H9 (cell line): ENCODE measurements around the gene MRPL20. TPM values are rescaled to one million over a fixed set of nuclear protein-coding genes. Genes with fewer than 3 reads are reported as not detected.

Experiments
- DNase-seq: peaks from one replicate; pipeline ENCODE4 v3.0.0-alpha.2; 2017
- H2AFZ ChIP-seq: one replicate; pipeline ENCODE4 v1.6.1; 2013; ENCODE audit warnings: mild to moderate bottlenecking, low read length, control low read depth, moderate library complexity
- H2AK5ac ChIP-seq: 2 replicates; pipeline ENCODE4 v1.6.1; 2013; ENCODE audit warnings: low read length, control low read depth, mixed read lengths; ENCODE audit not compliant: insufficient read length
- H2BK120ac ChIP-seq: one replicate; pipeline ENCODE4 v1.6.1; 2013; ENCODE audit warnings: low read depth, mild to moderate bottlenecking, low read length, control low read depth, inconsistent platforms; ENCODE audit not compliant: poor library complexity, severe bottlenecking
- H2BK12ac ChIP-seq: 2 replicates; pipeline ENCODE4 v1.6.1; 2013; ENCODE audit warnings: low read length, control low read depth, mixed read lengths, low read depth; ENCODE audit not compliant: insufficient read length
- H2BK15ac ChIP-seq: 2 replicates; pipeline ENCODE4 v1.6.1; 2013; ENCODE audit warnings: low read depth, low read length, control low read depth
- H2BK20ac ChIP-seq: one replicate; pipeline ENCODE4 v1.6.1; 2013; ENCODE audit warnings: low read depth, mild to moderate bottlenecking, low read length, control low read depth, inconsistent platforms; ENCODE audit not compliant: poor library complexity, severe bottlenecking
- H2BK5ac ChIP-seq: 2 replicates; pipeline ENCODE4 v1.6.1; 2013; ENCODE audit warnings: low read length, control low read depth, mixed read lengths; ENCODE audit not compliant: insufficient read length
- H3K14ac ChIP-seq: 2 replicates; pipeline ENCODE4 v1.6.1; 2013; ENCODE audit warnings: low read length, control low read depth; ENCODE audit not compliant: insufficient read depth
- H3K18ac ChIP-seq: 2 replicates; pipeline ENCODE4 v1.6.1; 2013; ENCODE audit warnings: low read depth, mild to moderate bottlenecking, mixed read lengths, low read length, control low read depth; ENCODE audit not compliant: insufficient read length
- H3K23ac ChIP-seq: 2 replicates; pipeline ENCODE4 v1.6.1; 2013; ENCODE audit warnings: low read length, control low read depth, mixed read lengths, low read depth; ENCODE audit not compliant: insufficient read length
- H3K23me2 ChIP-seq: 2 replicates; pipeline ENCODE4 v1.6.1; 2013; ENCODE audit warnings: low read depth, mild to moderate bottlenecking, mixed read lengths, low read length, control low read depth; ENCODE audit not compliant: insufficient read length, poor library complexity, severe bottlenecking
- H3K27ac ChIP-seq: 2 replicates; pipeline ENCODE4 v1.5.1; 2013; ENCODE audit warnings: low read length, control low read depth, mixed read lengths, low read depth; ENCODE audit not compliant: insufficient read length
- H3K27me3 ChIP-seq: 2 replicates; pipeline ENCODE4 v1.6.1; 2013; ENCODE audit warnings: low read length, control low read depth, inconsistent platforms; ENCODE audit not compliant: insufficient read depth
- H3K4ac ChIP-seq: 2 replicates; pipeline ENCODE4 v1.6.1; 2013; ENCODE audit warnings: low read depth, mild to moderate bottlenecking, control low read depth, inconsistent platforms, low read length, moderate library complexity
- H3K4me1 ChIP-seq: 2 replicates; pipeline ENCODE4 v1.6.1; 2013; ENCODE audit warnings: low read length, control low read depth, inconsistent platforms; ENCODE audit not compliant: insufficient read depth
- H3K4me2 ChIP-seq: 2 replicates; pipeline ENCODE4 v1.6.1; 2013; ENCODE audit warnings: low read length, control low read depth, mixed read lengths; ENCODE audit not compliant: insufficient read length, insufficient read depth
- H3K56ac ChIP-seq: 2 replicates; pipeline ENCODE4 v1.6.1; 2013; ENCODE audit warnings: low read depth, mild to moderate bottlenecking, mixed read lengths, low read length, control low read depth; ENCODE audit not compliant: insufficient read length
- H3K79me1 ChIP-seq: 2 replicates; pipeline ENCODE4 v1.6.1; 2013; ENCODE audit warnings: low read depth, mild to moderate bottlenecking, moderate library complexity, low read length, control low read depth, inconsistent platforms; ENCODE audit not compliant: insufficient read depth, poor library complexity, severe bottlenecking
- H3K79me2 ChIP-seq: 2 replicates; pipeline ENCODE4 v1.6.1; 2013; ENCODE audit warnings: low read length, control low read depth, inconsistent platforms; ENCODE audit not compliant: insufficient read depth
- H3K9ac ChIP-seq: 2 replicates; pipeline ENCODE4 v1.6.1; 2013; ENCODE audit warnings: low read length, control low read depth, mixed read lengths; ENCODE audit not compliant: insufficient read length; ENCODE audit errors: extremely low read depth
- H3K9me3 ChIP-seq: one replicate; pipeline ENCODE4 v1.6.1; 2013; ENCODE audit warnings: low read depth, low read length, inconsistent platforms; ENCODE audit not compliant: control insufficient read depth
- H3T11ph ChIP-seq: one replicate; pipeline ENCODE4 v1.6.1; 2013; ENCODE audit warnings: mild to moderate bottlenecking, low read length, control low read depth, inconsistent platforms
- H4K20me1 ChIP-seq: one replicate; pipeline ENCODE4 v1.6.1; 2013; ENCODE audit not compliant: control insufficient read depth, insufficient read length, insufficient read depth
- H4K5ac ChIP-seq: 2 replicates; pipeline ENCODE4 v1.6.1; 2013; ENCODE audit warnings: low read depth, mild to moderate bottlenecking, mixed read lengths, low read length, control low read depth; ENCODE audit not compliant: insufficient read length
- H4K8ac ChIP-seq: replicated peaks from 2 replicates; pipeline ENCODE4 v1.6.1; 2013; ENCODE audit warnings: low read length, control low read depth, mixed read lengths, low read depth; ENCODE audit not compliant: insufficient read length
- H4K91ac ChIP-seq: 2 replicates; pipeline ENCODE4 v1.6.1; 2013; ENCODE audit warnings: low read depth, mild to moderate bottlenecking, moderate library complexity, mixed read lengths, low read length, control low read depth; ENCODE audit not compliant: insufficient read length
- H3K27ac Mint-ChIP-seq, 3 experiments: 2 replicates in 2 of 3; 3 replicates in 1 of 3; pipeline ENCODE4 v1.8.0; 2020 to 2021; ENCODE audit warnings: mixed read lengths in 3 of 3, mild to moderate bottlenecking in 1 of 3, moderate library complexity in 1 of 3
- H3K27me3 Mint-ChIP-seq: 2 replicates; pipeline ENCODE4 v1.8.0; 2021; ENCODE audit warnings: low read depth, mild to moderate bottlenecking, moderate library complexity, mixed read lengths
- H3K36me3 Mint-ChIP-seq, 3 experiments: 2 replicates in 2 of 3; 3 replicates in 1 of 3; pipeline ENCODE4 v1.8.0; 2020 to 2021; ENCODE audit warnings: low read depth in 3 of 3, mixed read lengths in 3 of 3; ENCODE audit not compliant: insufficient read depth in 1 of 3
- H3K4me1 Mint-ChIP-seq, 2 experiments: 2 replicates each; pipeline ENCODE4 v1.8.0; 2020; ENCODE audit warnings: mixed read lengths in 2 of 2
- H3K4me3 Mint-ChIP-seq, 2 experiments: 2 replicates in 1 of 2; 3 replicates in 1 of 2; pipeline ENCODE4 v1.8.0; 2020 to 2021; ENCODE audit warnings: mild to moderate bottlenecking in 2 of 2, mixed read lengths in 2 of 2, moderate library complexity in 1 of 2
- H3K9me3 Mint-ChIP-seq, 2 experiments: 2 replicates in 1 of 2; 3 replicates in 1 of 2; pipeline ENCODE4 v1.8.0; 2020; ENCODE audit warnings: mild to moderate bottlenecking in 2 of 2, mixed read lengths in 2 of 2, moderate library complexity in 1 of 2
- WGBS: extraction: QIAGEN DNeasy Blood & Tissue Kit; methylation state at CpG from one replicate; pipeline ENCODE4 v1.1.7; 2013; ENCODE audit warnings: missing lambda C conversion rate, low lambda C conversion rate, mixed read lengths; ENCODE audit not compliant: insufficient read length; ENCODE audit errors: extremely low coverage; 5-methylcytosine and 5-hydroxymethylcytosine counted together
- total RNA-seq: library from RNA; stranded (reverse); gene quantifications from 2 replicates; pipeline ENCODE4 v1.2.1, GENCODE V29; 2021
- TF ChIP-seq, protein P1 (sequence below): fragments of 200-600 bp; sonication (generic); conservative IDR thresholded peaks from 3 replicates; pipeline ENCODE4 v1.8.0; 2021; ENCODE audit warnings: antibody characterized with exemption, mild to moderate bottlenecking

The MRPL20 gene
- total RNA-seq, 1 experiment from 2014 or later: 162 TPM

DNA sequence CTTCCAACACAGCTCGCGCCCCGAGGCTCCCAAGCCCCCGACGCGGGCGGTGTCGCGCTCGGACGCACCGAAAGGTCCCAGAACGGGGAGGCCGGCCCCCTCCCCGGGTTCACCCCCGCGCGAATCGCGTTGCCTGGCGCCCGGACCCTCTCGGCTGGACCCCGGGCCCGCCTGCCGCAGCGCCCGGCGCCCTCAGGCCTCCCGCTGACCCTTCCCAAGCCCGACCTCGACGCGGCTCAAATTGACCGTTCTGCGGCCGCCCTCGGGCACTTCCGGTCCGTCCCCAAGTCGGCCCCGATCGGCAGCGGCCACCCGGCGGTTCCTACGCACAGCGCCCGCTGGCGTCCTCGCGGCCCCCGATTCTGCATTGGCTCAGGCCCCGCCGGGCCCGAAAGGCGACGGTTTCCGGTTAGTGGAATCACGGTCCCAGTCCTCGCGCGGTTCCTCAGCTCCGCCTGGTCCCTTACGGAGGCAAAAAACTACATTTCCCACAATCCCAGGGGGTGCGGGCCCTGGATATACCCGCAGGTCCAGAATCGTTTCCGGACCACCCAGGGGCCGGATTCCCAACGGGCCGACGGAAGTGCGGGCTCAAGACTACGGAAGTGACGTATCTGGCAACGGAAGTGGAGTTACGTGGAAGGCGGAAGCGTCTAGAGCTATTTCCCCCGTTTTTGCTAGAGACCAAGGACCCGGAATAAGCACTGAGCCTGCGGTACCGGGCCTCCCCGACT is 32.0 kb downstream of the MRPL20 start, which contains the start of gene AURKAIP1:
TSS of gene AURKAIP1 (minus strand) at position 279 of the 734 bp plus-strand sequence. CDS start 451 bp downstream, outside the sequence.
- Histone ChIP-seq H2BK5ac (no peak within 1 kb of the TSS), H3K4ac (no peak within 1 kb of the TSS; the same call in 1 of the 2 replicates), H3K18ac (peak within 1 kb of the TSS; percentile 21), H3K4me2 (peak within 1 kb of the TSS; percentile 94), H3T11ph (no peak within 1 kb of the TSS), H2BK15ac (no peak within 1 kb of the TSS), H3K27ac (no peak within 1 kb of the TSS), H4K5ac (no peak within 1 kb of the TSS), H3K79me2 (peaks cover 4% of the 10 kb centered on the region; the same call in 1 of the 2 replicates), H3K56ac (no peak within 1 kb of the TSS), H2BK20ac (no peak within 1 kb of the TSS), H2BK120ac (no peak within 1 kb of the TSS), H3K23me2 (peaks cover 10% of the 10 kb centered on the region), H3K9ac (peak within 1 kb of the TSS; percentile 92), H4K8ac (no peak within 1 kb of the TSS), H3K27me3 (no peaks in the 10 kb centered on the region), H4K20me1 (no peaks in the 10 kb centered on the region), H3K4me1 (no peaks in the 10 kb centered on the region; the same call in 1 of the 2 replicates), H3K14ac (0 out of 2 replicates have a peak within 1 kb of the TSS, but pooled peaks have one; percentile 43), H2AFZ (no peak within 1 kb of the TSS), H4K91ac (no peak within 1 kb of the TSS), H3K23ac (no peak within 1 kb of the TSS), H3K9me3 (no peaks in the 10 kb centered on the region), H2BK12ac (no peak within 1 kb of the TSS), H2AK5ac (no peak within 1 kb of the TSS), H3K79me1 (peaks cover 13% of the 10 kb centered on the region)
- peaks cover 5 to 10% of the 10 kb centered on the region in 2 experiments for H3K4me1 Mint-ChIP-seq
- H3K27ac Mint-ChIP-seq: peak within 1 kb of the TSS; percentile 95 to 98 (median 96)
- peak within 1 kb of the TSS; percentile 83 to 88 for H3K4me3 Mint-ChIP-seq
- DNase-seq: peak; percentile 99
- TF ChIP-seq, protein P1, sequence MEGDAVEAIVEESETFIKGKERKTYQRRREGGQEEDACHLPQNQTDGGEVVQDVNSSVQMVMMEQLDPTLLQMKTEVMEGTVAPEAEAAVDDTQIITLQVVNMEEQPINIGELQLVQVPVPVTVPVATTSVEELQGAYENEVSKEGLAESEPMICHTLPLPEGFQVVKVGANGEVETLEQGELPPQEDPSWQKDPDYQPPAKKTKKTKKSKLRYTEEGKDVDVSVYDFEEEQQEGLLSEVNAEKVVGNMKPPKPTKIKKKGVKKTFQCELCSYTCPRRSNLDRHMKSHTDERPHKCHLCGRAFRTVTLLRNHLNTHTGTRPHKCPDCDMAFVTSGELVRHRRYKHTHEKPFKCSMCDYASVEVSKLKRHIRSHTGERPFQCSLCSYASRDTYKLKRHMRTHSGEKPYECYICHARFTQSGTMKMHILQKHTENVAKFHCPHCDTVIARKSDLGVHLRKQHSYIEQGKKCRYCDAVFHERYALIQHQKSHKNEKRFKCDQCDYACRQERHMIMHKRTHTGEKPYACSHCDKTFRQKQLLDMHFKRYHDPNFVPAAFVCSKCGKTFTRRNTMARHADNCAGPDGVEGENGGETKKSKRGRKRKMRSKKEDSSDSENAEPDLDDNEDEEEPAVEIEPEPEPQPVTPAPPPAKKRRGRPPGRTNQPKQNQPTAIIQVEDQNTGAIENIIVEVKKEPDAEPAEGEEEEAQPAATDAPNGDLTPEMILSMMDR: peak; percentile 42
- WGBS: no CpG with 5 or more reads among the region's 85 CpGs
- no peaks in the 10 kb centered on the region for H3K9me3 Mint-ChIP-seq
- no peaks in the 10 kb centered on the region for H3K27me3 Mint-ChIP-seq
- H3K36me3 Mint-ChIP-seq: peaks cover 6 to 20% (median 12%) of the 10 kb centered on the region in 3 experiments
